DOHH2 (cell line): Measurements from ENCODE around the gene LAIR2.

Experiments
- EZH2phosphoT487 ChIP-seq: fragments of 200-600 bp; sonication (generic); IDR thresholded peaks from 2 replicates; pipeline ENCODE4 v1.6.1; 2017; ENCODE audit warnings: borderline replicate concordance, mild to moderate bottlenecking, antibody characterized with exemption, low read length, moderate library complexity, mixed read lengths
- TF ChIP-seq, protein P1 (sequence below): fragments of 200-600 bp; sonication (generic); IDR thresholded peaks from one replicate; pipeline ENCODE4 v1.5.1; 2014; ENCODE audit warnings: antibody characterized with exemption, mild to moderate bottlenecking, low read depth, low read length; ENCODE audit not compliant: poor library complexity, severe bottlenecking

DNA sequence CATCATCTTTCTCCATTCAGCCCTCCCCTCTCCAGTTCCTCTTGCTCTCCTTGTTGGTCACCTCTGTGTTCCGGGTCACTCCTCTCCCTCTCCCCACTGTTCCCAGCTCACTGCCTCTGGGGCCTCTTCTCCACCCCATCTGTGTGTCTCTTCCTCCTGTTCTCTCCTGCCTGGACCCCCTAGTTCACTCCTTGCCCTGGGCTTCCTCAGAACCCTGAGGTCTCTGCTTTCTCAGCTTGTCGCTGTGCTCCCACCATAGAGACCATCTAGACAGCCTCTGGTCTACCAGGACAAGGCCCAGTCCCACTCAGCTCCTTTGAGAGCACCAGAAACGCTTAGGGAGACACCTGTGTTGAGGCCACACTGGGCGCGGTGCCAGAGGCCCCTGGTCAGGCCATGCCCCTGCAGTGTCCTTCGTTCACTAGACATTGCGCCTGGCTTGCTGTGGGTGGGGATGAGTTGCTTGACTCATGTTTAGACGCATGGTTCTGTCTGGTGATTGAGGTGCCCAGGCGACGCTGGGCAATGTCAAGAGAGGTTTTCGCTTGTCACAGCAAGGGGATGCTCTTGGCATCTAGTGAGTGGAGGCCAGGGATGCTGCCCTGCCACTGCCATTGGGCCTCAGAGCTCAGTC, 43.9 kb upstream of the LAIR2 start:
- TF ChIP-seq, protein P1, sequence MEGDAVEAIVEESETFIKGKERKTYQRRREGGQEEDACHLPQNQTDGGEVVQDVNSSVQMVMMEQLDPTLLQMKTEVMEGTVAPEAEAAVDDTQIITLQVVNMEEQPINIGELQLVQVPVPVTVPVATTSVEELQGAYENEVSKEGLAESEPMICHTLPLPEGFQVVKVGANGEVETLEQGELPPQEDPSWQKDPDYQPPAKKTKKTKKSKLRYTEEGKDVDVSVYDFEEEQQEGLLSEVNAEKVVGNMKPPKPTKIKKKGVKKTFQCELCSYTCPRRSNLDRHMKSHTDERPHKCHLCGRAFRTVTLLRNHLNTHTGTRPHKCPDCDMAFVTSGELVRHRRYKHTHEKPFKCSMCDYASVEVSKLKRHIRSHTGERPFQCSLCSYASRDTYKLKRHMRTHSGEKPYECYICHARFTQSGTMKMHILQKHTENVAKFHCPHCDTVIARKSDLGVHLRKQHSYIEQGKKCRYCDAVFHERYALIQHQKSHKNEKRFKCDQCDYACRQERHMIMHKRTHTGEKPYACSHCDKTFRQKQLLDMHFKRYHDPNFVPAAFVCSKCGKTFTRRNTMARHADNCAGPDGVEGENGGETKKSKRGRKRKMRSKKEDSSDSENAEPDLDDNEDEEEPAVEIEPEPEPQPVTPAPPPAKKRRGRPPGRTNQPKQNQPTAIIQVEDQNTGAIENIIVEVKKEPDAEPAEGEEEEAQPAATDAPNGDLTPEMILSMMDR: no peak
- TF ChIP-seq EZH2phosphoT487: no peak
